ENCODE data around the gene ASIC4. TPM values are rescaled to one million over a fixed set of nuclear protein-coding genes. Genes with fewer than 3 reads are reported as not detected.

Gene ASIC4
- total and polyA plus RNA-seq, 9 of the 15 experiments (the other 6 are each of a cell fraction or from before 2014, with no cell fraction given) = 0.07 to 19.2 (median 4.8) TPM

DNA sequence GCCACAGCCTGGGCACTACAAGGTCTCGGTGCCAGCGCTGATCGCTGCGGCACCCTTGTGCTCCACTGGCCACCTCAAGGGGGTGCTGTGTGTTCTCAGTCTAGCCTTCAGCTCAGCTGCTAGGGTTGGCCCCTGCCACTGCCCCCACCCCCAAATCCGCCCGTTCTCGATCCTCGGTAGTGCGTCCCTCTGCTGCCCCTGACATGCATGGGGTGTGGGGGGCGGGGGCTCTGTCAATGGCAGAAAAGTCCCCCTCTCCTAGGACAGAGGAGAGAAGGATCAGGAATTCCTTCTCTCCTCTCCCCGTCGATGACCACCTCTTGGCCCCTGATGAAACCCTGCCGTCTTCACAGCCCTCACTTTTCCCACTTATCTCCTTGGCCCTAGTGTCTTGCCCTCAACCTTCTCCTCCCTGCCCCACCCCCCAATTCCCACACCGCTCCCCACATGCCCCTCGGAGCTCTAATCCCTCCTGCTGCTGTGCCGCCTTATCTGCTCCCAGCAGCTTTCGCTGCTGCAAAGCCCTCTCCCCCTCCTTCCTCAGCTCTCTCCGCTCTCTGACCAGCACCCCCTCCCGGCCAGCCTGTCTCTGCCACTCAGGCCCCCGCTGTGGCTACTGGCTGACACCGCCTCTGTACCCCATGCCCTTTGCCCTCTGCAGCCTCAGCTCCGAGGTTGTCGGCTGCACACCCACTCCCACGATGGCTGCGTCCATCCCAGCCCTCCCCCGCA, 4.3 kb upstream of the ASIC4 start (continued):
- TF ChIP-seq, protein P1, sequence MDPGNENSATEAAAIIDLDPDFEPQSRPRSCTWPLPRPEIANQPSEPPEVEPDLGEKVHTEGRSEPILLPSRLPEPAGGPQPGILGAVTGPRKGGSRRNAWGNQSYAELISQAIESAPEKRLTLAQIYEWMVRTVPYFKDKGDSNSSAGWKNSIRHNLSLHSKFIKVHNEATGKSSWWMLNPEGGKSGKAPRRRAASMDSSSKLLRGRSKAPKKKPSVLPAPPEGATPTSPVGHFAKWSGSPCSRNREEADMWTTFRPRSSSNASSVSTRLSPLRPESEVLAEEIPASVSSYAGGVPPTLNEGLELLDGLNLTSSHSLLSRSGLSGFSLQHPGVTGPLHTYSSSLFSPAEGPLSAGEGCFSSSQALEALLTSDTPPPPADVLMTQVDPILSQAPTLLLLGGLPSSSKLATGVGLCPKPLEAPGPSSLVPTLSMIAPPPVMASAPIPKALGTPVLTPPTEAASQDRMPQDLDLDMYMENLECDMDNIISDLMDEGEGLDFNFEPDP (CRISPR knock-in tag; IDR thresholded peaks at IDR 0.05) = no peak
- TF ChIP-seq TSHZ1 (CRISPR knock-in tag; IDR thresholded peaks at IDR 0.05) = no peak
- no peak for TF ChIP-seq ZNF778 (CRISPR knock-in tag; IDR thresholded peaks at IDR 0.05)
- no peak for TF ChIP-seq ZNF561 (CRISPR knock-in tag; conservative IDR thresholded peaks at IDR 0.05)
- TF ChIP-seq, protein P2, sequence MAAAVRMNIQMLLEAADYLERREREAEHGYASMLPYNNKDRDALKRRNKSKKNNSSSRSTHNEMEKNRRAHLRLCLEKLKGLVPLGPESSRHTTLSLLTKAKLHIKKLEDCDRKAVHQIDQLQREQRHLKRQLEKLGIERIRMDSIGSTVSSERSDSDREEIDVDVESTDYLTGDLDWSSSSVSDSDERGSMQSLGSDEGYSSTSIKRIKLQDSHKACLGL (CRISPR knock-in tag; IDR thresholded peaks at IDR 0.05; ENCODE audit: borderline replicate concordance, poor library complexity, severe bottlenecking) = no peak
- TF ChIP-seq ZNF639 (CRISPR knock-in tag; conservative IDR thresholded peaks at IDR 0.05 in 1 of 2, IDR thresholded peaks at IDR 0.05 in 1 of 2) = peak in 1 of 2 experiments; percentile 80; a peak in 2 of 4 replicates
- TF ChIP-seq, protein P3, sequence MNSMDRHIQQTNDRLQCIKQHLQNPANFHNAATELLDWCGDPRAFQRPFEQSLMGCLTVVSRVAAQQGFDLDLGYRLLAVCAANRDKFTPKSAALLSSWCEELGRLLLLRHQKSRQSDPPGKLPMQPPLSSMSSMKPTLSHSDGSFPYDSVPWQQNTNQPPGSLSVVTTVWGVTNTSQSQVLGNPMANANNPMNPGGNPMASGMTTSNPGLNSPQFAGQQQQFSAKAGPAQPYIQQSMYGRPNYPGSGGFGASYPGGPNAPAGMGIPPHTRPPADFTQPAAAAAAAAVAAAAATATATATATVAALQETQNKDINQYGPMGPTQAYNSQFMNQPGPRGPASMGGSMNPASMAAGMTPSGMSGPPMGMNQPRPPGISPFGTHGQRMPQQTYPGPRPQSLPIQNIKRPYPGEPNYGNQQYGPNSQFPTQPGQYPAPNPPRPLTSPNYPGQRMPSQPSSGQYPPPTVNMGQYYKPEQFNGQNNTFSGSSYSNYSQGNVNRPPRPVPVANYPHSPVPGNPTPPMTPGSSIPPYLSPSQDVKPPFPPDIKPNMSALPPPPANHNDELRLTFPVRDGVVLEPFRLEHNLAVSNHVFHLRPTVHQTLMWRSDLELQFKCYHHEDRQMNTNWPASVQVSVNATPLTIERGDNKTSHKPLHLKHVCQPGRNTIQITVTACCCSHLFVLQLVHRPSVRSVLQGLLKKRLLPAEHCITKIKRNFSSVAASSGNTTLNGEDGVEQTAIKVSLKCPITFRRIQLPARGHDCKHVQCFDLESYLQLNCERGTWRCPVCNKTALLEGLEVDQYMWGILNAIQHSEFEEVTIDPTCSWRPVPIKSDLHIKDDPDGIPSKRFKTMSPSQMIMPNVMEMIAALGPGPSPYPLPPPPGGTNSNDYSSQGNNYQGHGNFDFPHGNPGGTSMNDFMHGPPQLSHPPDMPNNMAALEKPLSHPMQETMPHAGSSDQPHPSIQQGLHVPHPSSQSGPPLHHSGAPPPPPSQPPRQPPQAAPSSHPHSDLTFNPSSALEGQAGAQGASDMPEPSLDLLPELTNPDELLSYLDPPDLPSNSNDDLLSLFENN (IDR thresholded peaks at IDR 0.05; ENCODE audit: low read depth in 2 of 2, low read length in 2 of 2) = peak in 1 of 2 experiments; percentile 94; a peak in 2 of 4 replicates
- TF ChIP-seq RBFOX2 (IDR thresholded peaks at IDR 0.05; ENCODE audit: low read depth, low read length) = peak; percentile 54
- peak; percentile 92 for TF ChIP-seq HDAC3 (IDR thresholded peaks at IDR 0.05; ENCODE audit: borderline replicate concordance, partially characterized antibody)
- no peak for TF ChIP-seq CBX8 (IDR thresholded peaks at IDR 0.05; ENCODE audit: borderline replicate concordance, extremely low read depth, low read depth, low read length, poor library complexity, severe bottlenecking)
- TF ChIP-seq HSF4 (CRISPR knock-in tag; IDR thresholded peaks at IDR 0.05; ENCODE audit: borderline replicate concordance) = no peak

All from K562 (cell line).